ENCODE data around the gene TSNAXIP1.

TSNAXIP1 gene, protein sequence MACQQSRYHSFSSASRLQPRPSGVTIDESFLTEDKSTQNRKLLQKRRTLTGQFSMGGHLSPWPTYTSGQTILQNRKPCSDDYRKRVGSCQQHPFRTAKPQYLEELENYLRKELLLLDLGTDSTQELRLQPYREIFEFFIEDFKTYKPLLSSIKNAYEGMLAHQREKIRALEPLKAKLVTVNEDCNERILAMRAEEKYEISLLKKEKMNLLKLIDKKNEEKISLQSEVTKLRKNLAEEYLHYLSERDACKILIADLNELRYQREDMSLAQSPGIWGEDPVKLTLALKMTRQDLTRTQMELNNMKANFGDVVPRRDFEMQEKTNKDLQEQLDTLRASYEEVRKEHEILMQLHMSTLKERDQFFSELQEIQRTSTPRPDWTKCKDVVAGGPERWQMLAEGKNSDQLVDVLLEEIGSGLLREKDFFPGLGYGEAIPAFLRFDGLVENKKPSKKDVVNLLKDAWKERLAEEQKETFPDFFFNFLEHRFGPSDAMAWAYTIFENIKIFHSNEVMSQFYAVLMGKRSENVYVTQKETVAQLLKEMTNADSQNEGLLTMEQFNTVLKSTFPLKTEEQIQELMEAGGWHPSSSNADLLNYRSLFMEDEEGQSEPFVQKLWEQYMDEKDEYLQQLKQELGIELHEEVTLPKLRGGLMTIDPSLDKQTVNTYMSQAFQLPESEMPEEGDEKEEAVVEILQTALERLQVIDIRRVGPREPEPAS

DNA sequence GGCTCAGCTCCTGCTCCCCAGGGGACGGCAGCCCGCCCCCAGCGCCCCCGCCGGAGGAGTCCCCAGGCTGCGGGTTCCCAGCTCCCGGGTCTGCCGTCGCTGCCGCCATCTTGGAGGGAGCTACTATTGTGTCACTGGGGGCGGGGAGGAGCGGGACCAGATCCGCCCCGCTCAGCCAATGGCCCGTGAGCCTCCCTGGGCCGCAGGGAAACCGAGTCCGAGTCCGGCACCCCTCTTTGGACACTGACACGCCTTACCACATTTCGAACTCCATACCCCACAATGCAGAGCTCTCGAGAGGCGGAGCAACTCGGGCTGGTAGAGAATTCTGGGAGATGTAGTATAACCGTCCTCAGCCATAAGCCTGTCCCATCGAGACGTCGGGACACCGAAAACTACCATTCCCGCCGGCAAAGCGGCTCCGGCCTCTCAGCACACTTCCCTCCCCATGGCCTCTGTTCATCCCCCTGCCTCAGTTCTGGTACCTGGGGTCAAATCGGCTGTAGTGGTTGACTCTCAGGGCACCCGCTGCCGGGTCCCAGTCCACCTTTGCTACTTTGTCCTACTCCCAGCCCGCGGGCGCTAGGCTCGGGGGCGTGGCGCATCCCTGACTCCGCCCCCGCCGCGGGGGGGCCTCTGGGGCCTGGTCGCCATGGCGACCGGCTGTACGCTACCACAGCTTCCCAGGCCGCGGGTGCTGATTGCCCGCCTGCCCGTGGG, at the start of gene TSNAXIP1, which contains the start of gene RANBP10:
TSS of gene TSNAXIP1 (plus strand) at position 462 of the 720 bp plus-strand sequence. CDS start 261 bp downstream, outside the sequence.
TSS of gene RANBP10 (minus strand) at position 133 of the 720 bp plus-strand sequence. CDS start at position 109, 24 bp downstream.
- H3K9me3 ChIP-seq (ENCODE audit: insufficient read depth, low read length): no peaks in the 10 kb centered on the region
- H3F3A ChIP-seq (ENCODE audit: insufficient read depth): no peaks in the 10 kb centered on the region
- H3K4me3 ChIP-seq (ENCODE audit: insufficient read depth, low read length, poor library complexity, severe bottlenecking): peak within 1 kb of the TSS; percentile 83
- H3K4me2 ChIP-seq (ENCODE audit: low read depth, low read length, poor library complexity, severe bottlenecking): peak within 1 kb of the TSS; percentile 71
- TF ChIP-seq, protein P1, sequence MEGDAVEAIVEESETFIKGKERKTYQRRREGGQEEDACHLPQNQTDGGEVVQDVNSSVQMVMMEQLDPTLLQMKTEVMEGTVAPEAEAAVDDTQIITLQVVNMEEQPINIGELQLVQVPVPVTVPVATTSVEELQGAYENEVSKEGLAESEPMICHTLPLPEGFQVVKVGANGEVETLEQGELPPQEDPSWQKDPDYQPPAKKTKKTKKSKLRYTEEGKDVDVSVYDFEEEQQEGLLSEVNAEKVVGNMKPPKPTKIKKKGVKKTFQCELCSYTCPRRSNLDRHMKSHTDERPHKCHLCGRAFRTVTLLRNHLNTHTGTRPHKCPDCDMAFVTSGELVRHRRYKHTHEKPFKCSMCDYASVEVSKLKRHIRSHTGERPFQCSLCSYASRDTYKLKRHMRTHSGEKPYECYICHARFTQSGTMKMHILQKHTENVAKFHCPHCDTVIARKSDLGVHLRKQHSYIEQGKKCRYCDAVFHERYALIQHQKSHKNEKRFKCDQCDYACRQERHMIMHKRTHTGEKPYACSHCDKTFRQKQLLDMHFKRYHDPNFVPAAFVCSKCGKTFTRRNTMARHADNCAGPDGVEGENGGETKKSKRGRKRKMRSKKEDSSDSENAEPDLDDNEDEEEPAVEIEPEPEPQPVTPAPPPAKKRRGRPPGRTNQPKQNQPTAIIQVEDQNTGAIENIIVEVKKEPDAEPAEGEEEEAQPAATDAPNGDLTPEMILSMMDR (IDR thresholded peaks at IDR 0.05; ENCODE audit: insufficient read depth, low read length, poor library complexity, severe bottlenecking): no peak
- TF ChIP-seq EZH2phosphoT487 (conservative IDR thresholded peaks at IDR 0.05; ENCODE audit: low read length): no peak
- H3K9ac ChIP-seq (ENCODE audit: low read length): peak within 1 kb of the TSS; percentile 81
- peaks cover 9% of the 10 kb centered on the region; the same call in 1 of the 2 replicates for H3K79me2 ChIP-seq (ENCODE audit: insufficient read depth, low read length)
- H4K20me1 ChIP-seq (ENCODE audit: low read depth, low read length): no peaks in the 10 kb centered on the region
- H3K27ac ChIP-seq (ENCODE audit: low read depth, low read length): peak within 1 kb of the TSS; percentile 23; the same call in 1 of the 2 replicates
- peak within 1 kb of the TSS; percentile 92 for H2AFZ ChIP-seq (ENCODE audit: low read depth, low read length, severe bottlenecking)
- no peaks in the 10 kb centered on the region for H3K9me2 ChIP-seq (replicated peaks; ENCODE audit: insufficient read depth, low read length)
- H3K27me3 ChIP-seq (ENCODE audit: low read length): no peaks in the 10 kb centered on the region
- H3K36me3 ChIP-seq (ENCODE audit: low read length): no peaks in the 10 kb centered on the region

DNA sequence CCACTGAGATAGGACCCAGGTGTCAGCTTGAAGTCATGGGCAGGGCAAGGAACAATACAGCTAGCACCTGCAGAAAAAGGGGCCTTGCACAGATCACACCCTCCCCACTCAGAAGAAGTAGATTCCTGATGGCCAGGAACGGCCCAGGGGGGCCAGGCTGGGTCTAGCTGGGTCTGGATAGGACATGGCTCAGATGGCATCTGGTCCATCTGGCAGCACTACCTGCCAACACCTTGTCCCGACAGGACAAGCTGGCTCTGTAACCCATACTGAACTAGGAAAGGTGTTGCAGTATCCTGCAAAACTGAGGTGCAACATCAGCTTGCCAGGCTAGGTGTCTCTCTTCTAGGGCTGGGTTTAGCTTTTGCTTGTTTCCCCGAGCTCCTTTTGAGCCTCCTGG, 48.7 kb upstream of the TSNAXIP1 start:
- no peaks in the 10 kb centered on the region for H4K20me1 ChIP-seq (ENCODE audit: low read depth, low read length)
- no peak overlapping the region for H3K4me3 ChIP-seq (ENCODE audit: insufficient read depth, low read length, poor library complexity, severe bottlenecking)
- no peaks in the 10 kb centered on the region for H3F3A ChIP-seq (ENCODE audit: insufficient read depth)
- no peak overlapping the region for H3K4me2 ChIP-seq (ENCODE audit: low read depth, low read length, poor library complexity, severe bottlenecking)
- H3K27me3 ChIP-seq (ENCODE audit: low read length): no peaks in the 10 kb centered on the region
- H2AFZ ChIP-seq (ENCODE audit: low read depth, low read length, severe bottlenecking): no peak overlapping the region
- no peaks in the 10 kb centered on the region for H3K9me3 ChIP-seq (ENCODE audit: insufficient read depth, low read length)
- no peak overlapping the region for H3K9ac ChIP-seq (ENCODE audit: low read length)
- H3K27ac ChIP-seq (ENCODE audit: low read depth, low read length): no peak overlapping the region
- no peaks in the 10 kb centered on the region for H3K79me2 ChIP-seq (ENCODE audit: insufficient read depth, low read length)
- no peak for TF ChIP-seq EZH2phosphoT487 (conservative IDR thresholded peaks at IDR 0.05; ENCODE audit: low read length)
- TF ChIP-seq, protein P1 (IDR thresholded peaks at IDR 0.05; ENCODE audit: insufficient read depth, low read length, poor library complexity, severe bottlenecking): no peak
- H3K36me3 ChIP-seq (ENCODE audit: low read length): no peaks in the 10 kb centered on the region
- no peaks in the 10 kb centered on the region for H3K9me2 ChIP-seq (replicated peaks; ENCODE audit: insufficient read depth, low read length)

DNA sequence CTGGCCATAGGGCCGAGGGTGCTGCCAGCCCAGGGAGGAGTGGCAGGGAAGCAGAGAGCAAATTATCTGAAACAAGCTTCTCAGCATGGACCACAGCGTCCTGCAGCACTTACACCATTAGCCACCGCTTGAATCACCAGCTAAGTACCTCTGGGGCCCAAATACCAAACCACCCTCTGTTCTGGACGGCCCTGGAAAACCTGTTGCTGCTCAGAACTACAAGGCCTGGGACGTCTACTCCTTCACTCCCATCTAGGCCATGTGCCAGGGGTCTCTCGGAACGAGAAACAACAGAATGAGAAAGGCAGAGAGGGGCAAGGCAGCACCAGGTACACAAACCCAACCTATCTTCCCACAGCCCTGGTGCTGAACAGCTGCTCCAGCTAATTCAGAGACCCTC, 47.7 kb upstream of the TSNAXIP1 start:
- Histone ChIP-seq H3K79me2 (ENCODE audit: insufficient read depth, low read length) (no peaks in the 10 kb centered on the region), H4K20me1 (ENCODE audit: low read depth, low read length) (no peaks in the 10 kb centered on the region), H3K9ac (ENCODE audit: low read length) (no peak overlapping the region), H3K27ac (ENCODE audit: low read depth, low read length) (no peak overlapping the region), H3K4me2 (ENCODE audit: low read depth, low read length, poor library complexity, severe bottlenecking) (no peak overlapping the region), H3K4me3 (ENCODE audit: insufficient read depth, low read length, poor library complexity, severe bottlenecking) (no peak overlapping the region), H2AFZ (ENCODE audit: low read depth, low read length, severe bottlenecking) (no peak overlapping the region), H3K9me2 (replicated peaks; ENCODE audit: insufficient read depth, low read length) (no peaks in the 10 kb centered on the region), H3F3A (ENCODE audit: insufficient read depth) (no peaks in the 10 kb centered on the region), H3K9me3 (ENCODE audit: insufficient read depth, low read length) (no peaks in the 10 kb centered on the region), H3K36me3 (ENCODE audit: low read length) (no peaks in the 10 kb centered on the region), H3K27me3 (ENCODE audit: low read length) (no peaks in the 10 kb centered on the region)
- TF ChIP-seq EZH2phosphoT487 (conservative IDR thresholded peaks at IDR 0.05; ENCODE audit: low read length): no peak
- TF ChIP-seq, protein P1 (IDR thresholded peaks at IDR 0.05; ENCODE audit: insufficient read depth, low read length, poor library complexity, severe bottlenecking): no peak
